GM12878 (cell line): ENCODE results near the gene TMEM41B. TPM values are rescaled to one million over a fixed set of nuclear protein-coding genes. Genes with fewer than 3 reads are reported as not detected.
A peak's percentile ranks its signal among the peaks of the same experiment; 100 is the strongest.

Experiments
- BCL3 ChIP-seq: IDR thresholded peaks from 2 replicates; pipeline ENCODE4 v1.6.1; 2011; ENCODE audit warnings: borderline replicate concordance, low read depth, mild to moderate bottlenecking, moderate library complexity, low read length; ENCODE audit not compliant: insufficient read depth, poor library complexity, severe bottlenecking
- CUX1 ChIP-seq: IDR thresholded peaks from 2 replicates; pipeline ENCODE4 v1.6.1; 2012; ENCODE audit warnings: improper control_type of control experiment, low read depth, low read length; ENCODE audit not compliant: insufficient replicate concordance
- ELK1 ChIP-seq: IDR thresholded peaks from 2 replicates; pipeline ENCODE4 v1.6.1; 2012; ENCODE audit warnings: low read depth, low read length, improper control_type of control experiment
- ETV6 ChIP-seq, 2 experiments: fragments of 450-650 bp in 1 of 2; IDR thresholded peaks in 1 of 2; conservative IDR thresholded peaks in 1 of 2; 2 replicates each; pipeline ENCODE4 v1.6.1; 2014; ENCODE audit warnings: antibody characterized with exemption in 1 of 2, borderline replicate concordance in 1 of 2, low read depth in 1 of 2, mild to moderate bottlenecking in 1 of 2, moderate library complexity in 1 of 2
- IRF3 ChIP-seq: fragments of 450-650 bp; IDR thresholded peaks from 2 replicates; pipeline ENCODE4 v1.6.1; 2014; ENCODE audit warnings: mild to moderate bottlenecking
- MTA2 ChIP-seq: fragments of 450-650 bp; IDR thresholded peaks from 2 replicates; pipeline ENCODE4 v1.6.1; 2016; ENCODE audit warnings: low read depth, mild to moderate bottlenecking, moderate library complexity
- NKRF ChIP-seq: fragments of 450-650 bp; conservative IDR thresholded peaks from 2 replicates; pipeline ENCODE4 v1.6.1; 2017; ENCODE audit warnings: mild to moderate bottlenecking, moderate library complexity
- NR2F1 ChIP-seq: fragments of 450-650 bp; conservative IDR thresholded peaks from 2 replicates; pipeline ENCODE4 v1.6.1; 2017; ENCODE audit warnings: mild to moderate bottlenecking
- PML ChIP-seq: IDR thresholded peaks from 2 replicates; pipeline ENCODE4 v1.6.1; 2012; ENCODE audit warnings: low read length, inconsistent platforms
- RAD51 ChIP-seq: fragments of 450-650 bp; IDR thresholded peaks from 2 replicates; pipeline ENCODE4 v1.6.1; 2016; ENCODE audit warnings: moderate library complexity, mild to moderate bottlenecking, inconsistent platforms
- REST ChIP-seq: IDR thresholded peaks from 2 replicates; pipeline ENCODE4 v1.6.1; 2012; ENCODE audit warnings: mild to moderate bottlenecking, low read depth, low read length
- ZNF207 ChIP-seq: fragments of 450-650 bp; IDR thresholded peaks from 2 replicates; pipeline ENCODE4 v1.6.1; 2014; ENCODE audit warnings: antibody characterized with exemption, mild to moderate bottlenecking, borderline replicate concordance
- ZNF217 ChIP-seq: fragments of 450-650 bp; IDR thresholded peaks from 2 replicates; pipeline ENCODE4 v1.6.1; 2017; ENCODE audit warnings: antibody characterized with exemption, mild to moderate bottlenecking
- polyA plus RNA-seq, 11 experiments: library from polyadenylated mRNA; depleted of rRNA in 4 of 11; unstranded in 6 of 11; stranded (reverse) in 5 of 11; fragments of >200 nt; fragmentation: Nextera tagmentation in 4 of 11; fragmentation: Illumina TruSeq in 1 of 11; extraction: Ambion mirVana in 4 of 11; extraction: Trizol in 1 of 11; gene quantifications; 1 replicate in 1 of 11; 2 replicates in 10 of 11; pipeline versions ENCODE4 v1.2.1 to v1.2.3, GENCODE V29; 2011 to 2016; ENCODE audit warnings: inconsistent platforms in 2 of 11, missing spikeins in 2 of 11, low read depth in 1 of 11
- total RNA-seq, 4 experiments: library from RNA; depleted of rRNA in 3 of 4; stranded (reverse); fragments of >200 nt in 3 of 4; fragmentation: Illumina TruSeq in 1 of 4; extraction: Trizol in 1 of 4; gene quantifications; 2 replicates each; pipeline versions ENCODE4 v1.2.1 to v1.2.3, GENCODE V29; 2013 to 2021
- TF ChIP-seq, protein P1 (sequence below): IDR thresholded peaks from 2 replicates; pipeline ENCODE4 v1.6.1; 2012; ENCODE audit warnings: low read depth, low read length, improper control_type of control experiment

The TMEM41B gene
- total and polyA plus RNA-seq, 10 of the 15 experiments (the other 5 are each of a cell fraction or from before 2014, with no cell fraction given): 8.0 to 31.0 (median 20.5) TPM

DNA sequence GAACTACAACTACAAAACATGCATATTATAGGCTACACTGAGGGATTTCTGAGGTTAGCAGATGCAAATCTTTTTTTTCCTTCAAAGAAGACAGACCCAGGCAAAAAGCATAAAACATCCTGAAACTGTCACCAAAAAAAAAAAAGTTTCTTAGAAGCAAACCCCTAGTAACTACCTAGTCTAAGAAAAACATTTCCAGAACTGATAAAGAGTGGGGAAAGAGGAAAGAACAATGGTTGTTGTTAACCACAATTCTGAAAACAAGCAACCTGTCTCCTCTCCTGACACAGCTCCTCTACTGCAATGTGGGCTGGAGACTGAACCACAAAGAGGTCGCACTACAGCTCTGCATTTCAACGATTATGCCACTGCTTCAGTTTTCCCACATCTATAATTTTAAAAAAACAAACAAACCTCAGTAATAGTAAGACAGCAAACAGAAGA, 64.2 kb downstream of the TMEM41B start (continued):
- TF ChIP-seq CUX1 (no peak), RAD51 (no peak), ZNF207 (no peak), NR2F1 (no peak), NKRF (no peak), IRF3 (no peak), ZNF217 (no peak), ETV6 (conservative IDR thresholded peaks at IDR 0.05 in 1 of 2, IDR thresholded peaks at IDR 0.05 in 1 of 2; ENCODE audit: borderline replicate concordance in 1 of 2, low read depth in 1 of 2) (no peak), REST (no peak), MTA2 (peak; percentile 48; the same call in 1 of the 2 replicates), BCL3 (no peak), ELK1 (no peak), PML (no peak)
- TF ChIP-seq, protein P1, sequence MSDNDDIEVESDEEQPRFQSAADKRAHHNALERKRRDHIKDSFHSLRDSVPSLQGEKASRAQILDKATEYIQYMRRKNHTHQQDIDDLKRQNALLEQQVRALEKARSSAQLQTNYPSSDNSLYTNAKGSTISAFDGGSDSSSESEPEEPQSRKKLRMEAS: no peak
